OCI-M1 (cell line): ENCODE measurements around the gene TSC2.
"Not testable (repeated sequence)": the region's sequence is repeated elsewhere in the genome, so short reads cannot be mapped to it uniquely, and the experiment has no call there.

Source experiments
- DNase-seq: peaks from one replicate; lab custom pipeline; 2025; lab: John Stamatoyannopoulos, UW

Gene TSC2

GRCh38 chr16:2031081-2031577 is 16.7 kb upstream of the TSC2 start:
- DNase-seq: no peak

- DNase-seq: no peak
These were observed 15.3 kb upstream of the TSC2 start for GRCh38 chr16:2032285-2033056.

GRCh38 chr16:2033057-2033908 is 14.5 kb upstream of the TSC2 start:
- no peak for DNase-seq

GRCh38 chr16:2033909-2034695 is 13.7 kb upstream of the TSC2 start:
- not testable (repeated sequence) for DNase-seq

- no peak for DNase-seq
These were observed 12.9 kb upstream of the TSC2 start for GRCh38 chr16:2034696-2035430.

- no peak for DNase-seq
These were observed 12.2 kb upstream of the TSC2 start for GRCh38 chr16:2035431-2036199.

GRCh38 chr16:2036200-2036966 is 11.4 kb upstream of the TSC2 start:
- DNase-seq: no peak

GRCh38 chr16:2037115-2037514 is 10.7 kb upstream of the TSC2 start:
- no peak for DNase-seq

- DNase-seq: no peak
These were observed 10.0 kb upstream of the TSC2 start for GRCh38 chr16:2037647-2038381.

- DNase-seq: no peak
These were observed 9.2 kb upstream of the TSC2 start for GRCh38 chr16:2038382-2039231.

- DNase-seq: no peak
These were observed 8.3 kb upstream of the TSC2 start for GRCh38 chr16:2039274-2040031.

GRCh38 chr16:2040041-2040786 is 7.6 kb upstream of the TSC2 start:
- DNase-seq: no peak

- no peak for DNase-seq
These were observed 6.8 kb upstream of the TSC2 start for GRCh38 chr16:2040787-2041522.

- DNase-seq: no peak
These were observed 5.4 kb upstream of the TSC2 start for GRCh38 chr16:2042171-2042985.

GRCh38 chr16:2042986-2043666 is 4.7 kb upstream of the TSC2 start:
- DNase-seq: no peak
